A549 (cell line): ENCODE results near the gene OPCML. TPM values are rescaled to one million over a fixed set of nuclear protein-coding genes. Genes with fewer than 3 reads are reported as not detected.

Source experiments
- ATAC-seq, 2 experiments: fragments of 200-7000 bp in 1 of 2; fragments of >200 bp in 1 of 2; cut with Nextera tagmentation in 1 of 2; cut with Tn5 transposase in 1 of 2; 3 replicates each; pipeline versions ENCODE4 v1.8.0 to v1.9.1; 2018 to 2020; ENCODE audit warnings: mild to moderate bottlenecking in 1 of 2, moderate library complexity in 1 of 2
- CTCF ChIA-PET: fragments of 300-600 bp; sonication (Branson Sonifier 250); formaldehyde crosslinking; extraction: SDS; loops from one replicate; lab custom pipeline; 2021; ENCODE audit warnings: antibody characterized with exemption, inconsistent platforms; lab: Yijun Ruan, JAX
- POLR2A ChIA-PET: fragments of 350-600 bp; formaldehyde crosslinking; extraction: SDS; loops from one replicate; lab custom pipeline; 2021; ENCODE audit warnings: antibody characterized with exemption, inconsistent platforms; lab: Yijun Ruan, JAX
- DNase-seq, 2 experiments: peaks; one replicate each; pipeline versions ENCODE4 v3.0.0 to v3.0.0-alpha.2; 2011 to 2016; ENCODE audit warnings: low read depth in 1 of 2, low spot score in 1 of 2
- FAIRE-seq: peaks from 2 replicates; lab custom pipeline; 2011; peaks lifted over from hg19 to GRCh38; lab: Jason Lieb, UNC
- H3K27ac ChIP-seq, 2 experiments: fragments of >200 bp; sonication (Bioruptor Twin); formaldehyde crosslinking; 3 replicates each; pipeline ENCODE4 v1.5.1; 2016 to 2017
- H3K4me1 ChIP-seq: fragments of >200 bp; sonication (Bioruptor Twin); formaldehyde crosslinking; 3 replicates; pipeline ENCODE4 v1.6.1; 2016
- H3K4me2 ChIP-seq: fragments of >200 bp; sonication (Bioruptor Twin); formaldehyde crosslinking; 3 replicates; pipeline ENCODE4 v1.6.1; 2016
- H3K4me3 ChIP-seq: fragments of >200 bp; sonication (Bioruptor Twin); formaldehyde crosslinking; 3 replicates; pipeline ENCODE4 v1.5.1; 2016
- H3K9me3 ChIP-seq: fragments of >200 bp; sonication (Bioruptor Twin); formaldehyde crosslinking; 3 replicates; pipeline ENCODE4 v1.6.1; 2016
- CBX2 ChIP-seq: fragments of 200-600 bp; sonication (generic); IDR thresholded peaks from 2 replicates; pipeline ENCODE4 v1.6.1; 2016; ENCODE audit warnings: low read depth, mild to moderate bottlenecking, borderline replicate concordance
- CHD2 ChIP-seq: fragments of 150-350 bp; IDR thresholded peaks from 2 replicates; pipeline ENCODE4 v1.6.1; 2014; ENCODE audit warnings: low read length; ENCODE audit not compliant: partially characterized antibody
- CHD4 ChIP-seq: fragments of 200-600 bp; sonication (generic); IDR thresholded peaks from 2 replicates; pipeline ENCODE4 v1.6.1; 2016; ENCODE audit warnings: antibody characterized with exemption, mild to moderate bottlenecking, borderline replicate concordance
- EHMT2 ChIP-seq: fragments of 200-600 bp; sonication (generic); IDR thresholded peaks from 2 replicates; pipeline ENCODE4 v1.6.1; 2016; ENCODE audit warnings: antibody characterized with exemption, low read depth, mild to moderate bottlenecking, moderate library complexity
- GATA3 ChIP-seq: IDR thresholded peaks from 2 replicates; pipeline ENCODE4 v1.6.1; 2012; ENCODE audit warnings: borderline replicate concordance
- HES2 ChIP-seq: fragments of >200 bp; sonication (Bioruptor Twin); formaldehyde crosslinking; IDR thresholded peaks from 2 replicates; pipeline ENCODE4 v1.6.1; 2016
- HOXB13 ChIP-seq: fragments of 250-450 bp; sonication (Bioruptor Pico); IDR thresholded peaks from 2 replicates; pipeline ENCODE4 v1.5.0; 2020; ENCODE audit warnings: low read depth, mild to moderate bottlenecking, moderate library complexity
- HOXB5 ChIP-seq: fragments of 250-450 bp; sonication (Bioruptor Pico); IDR thresholded peaks from 2 replicates; pipeline ENCODE4 v1.5.0; 2020; ENCODE audit warnings: mild to moderate bottlenecking, moderate library complexity
- MAX ChIP-seq: IDR thresholded peaks from 2 replicates; pipeline ENCODE4 v1.6.1; 2012
- NPAS2 ChIP-seq: fragments of 250-450 bp; sonication (Bioruptor Pico); IDR thresholded peaks from 2 replicates; pipeline ENCODE4 v1.8.0; 2022; ENCODE audit warnings: mild to moderate bottlenecking, moderate library complexity, borderline replicate concordance
- POLR2AphosphoS2 ChIP-seq: conservative IDR thresholded peaks from 2 replicates; pipeline ENCODE4 v1.6.1; 2012; ENCODE audit warnings: low read length, improper control_type of control experiment, inconsistent platforms
- RAD21 ChIP-seq, 2 experiments: fragments of >200 bp in 1 of 2; sonication (Bioruptor Twin) in 1 of 2; formaldehyde crosslinking in 1 of 2; IDR thresholded peaks in 1 of 2; conservative IDR thresholded peaks in 1 of 2; 2 replicates in 1 of 2; 3 replicates in 1 of 2; pipeline ENCODE4 v1.6.1; 2012 to 2018; ENCODE audit warnings: inconsistent platforms in 1 of 2
- RCOR1 ChIP-seq: fragments of 150-350 bp; IDR thresholded peaks from 2 replicates; pipeline ENCODE4 v1.6.1; 2014; ENCODE audit warnings: antibody characterized with exemption, low read length, low read depth
- REST ChIP-seq: fragments of 200-600 bp; sonication (generic); IDR thresholded peaks from 2 replicates; pipeline ENCODE4 v1.6.1; 2016; ENCODE audit warnings: antibody characterized with exemption, mild to moderate bottlenecking, moderate library complexity
- SREBF2 ChIP-seq: fragments of 450-650 bp; IDR thresholded peaks from 2 replicates; pipeline ENCODE4 v1.6.1; 2014; ENCODE audit warnings: mild to moderate bottlenecking, moderate library complexity
- TFCP2L1 ChIP-seq: fragments of 250-450 bp; sonication (Bioruptor Pico); IDR thresholded peaks from 2 replicates; pipeline ENCODE4 v1.5.0; 2021; ENCODE audit warnings: mild to moderate bottlenecking
- TP53 ChIP-seq: fragments of 250-450 bp; sonication (Bioruptor Pico); IDR thresholded peaks from 2 replicates; pipeline ENCODE4 v1.5.0; 2021; ENCODE audit warnings: mild to moderate bottlenecking, moderate library complexity
- ZNF302 ChIP-seq: fragments of 250-450 bp; sonication (Bioruptor Pico); IDR thresholded peaks from 2 replicates; pipeline ENCODE4 v1.9.0; 2021; ENCODE audit warnings: inconsistent platforms, mild to moderate bottlenecking, moderate library complexity
- ZSCAN20 ChIP-seq: fragments of 250-450 bp; sonication (Bioruptor Pico); IDR thresholded peaks from 2 replicates; pipeline ENCODE4 v1.8.0; 2022; ENCODE audit warnings: mild to moderate bottlenecking, moderate library complexity
- WGBS: methylation state at CpG from one replicate; pipeline ENCODE4 v1.1.6; 2017; ENCODE audit errors: missing lambda C conversion rate; 5-methylcytosine and 5-hydroxymethylcytosine counted together
- polyA plus RNA-seq, 4 experiments: library from polyadenylated mRNA; depleted of rRNA in 3 of 4; stranded (reverse); fragments of >200 nt; fragmentation: RNase III in 1 of 4; extraction: RNeasy Plus Mini Kit Qiagen cat#74134 plus additional on column Dnase treatment in 1 of 4; gene quantifications; 2 replicates in 3 of 4; 3 replicates in 1 of 4; pipeline ENCODE4 v1.2.3, GENCODE V29; 2011 to 2017

The OPCML gene
- polyA plus RNA-seq, 2 of the 4 experiments (the other 2 are of a cell fraction): not detected

- ChIA-PET POLR2A (no interaction called here), CTCF (no interaction called here)
- ATAC-seq: no peak
- H3K4me3 ChIP-seq: no peak overlapping the region
- H3K4me1 ChIP-seq: no peaks in the 10 kb centered on the region
- no peak for FAIRE-seq
- no peak overlapping the region for H3K4me2 ChIP-seq
- no peak overlapping the region for H3K27ac ChIP-seq
- H3K9me3 ChIP-seq: no peaks in the 10 kb centered on the region
- TF ChIP-seq MAX (no peak), GATA3 (no peak), EHMT2 (no peak), NPAS2 (CRISPR knock-in tag) (no peak), HOXB5 (CRISPR knock-in tag) (no peak), POLR2AphosphoS2 (no peak), HES2 (no peak)
- 35% methylated on average over 5 of the region's 5 CpGs for whole genome bisulfite sequencing
- no peak for DNase-seq
Observed at GRCh38 chr11:132669949-132670348, 862.4 kb downstream of the OPCML start.

- CTCF ChIA-PET: no interaction called here
- WGBS: 23% methylated on average over 4 of the region's 4 CpGs
- FAIRE-seq (no peak), DNase-seq (no peak), ATAC-seq (no peak)
- Histone ChIP-seq H3K4me1 (no peaks in the 10 kb centered on the region), H3K4me2 (no peak overlapping the region), H3K9me3 (no peaks in the 10 kb centered on the region), H3K27ac (no peak overlapping the region)
- POLR2A ChIA-PET: no interaction called here
- TF ChIP-seq TP53 (no peak), RAD21 (conservative IDR thresholded peaks at IDR 0.05 in 1 of 2, IDR thresholded peaks at IDR 0.05 in 1 of 2) (no peak), ZSCAN20 (no peak), SREBF2 (no peak), GATA3 (no peak), NPAS2 (CRISPR knock-in tag) (no peak), MAX (no peak), TFCP2L1 (no peak), HOXB13 (CRISPR knock-in tag) (no peak)
- TF ChIP-seq, all 56 proteins: peak for 0
- no peak overlapping the region for H3K4me3 ChIP-seq
Observed at GRCh38 chr11:132665205-132665604, 867.1 kb downstream of the OPCML start.

GRCh38 chr11:132658696-132659095, 873.6 kb downstream of the OPCML start:
- FAIRE-seq: no peak
- no peaks in the 10 kb centered on the region for H3K9me3 ChIP-seq
- H3K4me1 ChIP-seq: no peaks in the 10 kb centered on the region
- POLR2A ChIA-PET: no interaction called here
- TF ChIP-seq CHD2 (no peak), CHD4 (no peak), HES2 (no peak), REST (no peak), ZNF302 (CRISPR knock-in tag) (no peak), RCOR1 (no peak), CBX2 (no peak)
- TF ChIP-seq, all 56 proteins: peak for 0
- Histone ChIP-seq H3K4me3 (no peak overlapping the region), H3K4me2 (no peak overlapping the region), H3K27ac (no peak overlapping the region)
- ATAC-seq (no peak), DNase-seq (no peak)
- CTCF ChIA-PET: no interaction called here
- WGBS: 2% methylated on average over 2 of the region's 2 CpGs
